ENCODE measurements around the gene STH.

DNA sequence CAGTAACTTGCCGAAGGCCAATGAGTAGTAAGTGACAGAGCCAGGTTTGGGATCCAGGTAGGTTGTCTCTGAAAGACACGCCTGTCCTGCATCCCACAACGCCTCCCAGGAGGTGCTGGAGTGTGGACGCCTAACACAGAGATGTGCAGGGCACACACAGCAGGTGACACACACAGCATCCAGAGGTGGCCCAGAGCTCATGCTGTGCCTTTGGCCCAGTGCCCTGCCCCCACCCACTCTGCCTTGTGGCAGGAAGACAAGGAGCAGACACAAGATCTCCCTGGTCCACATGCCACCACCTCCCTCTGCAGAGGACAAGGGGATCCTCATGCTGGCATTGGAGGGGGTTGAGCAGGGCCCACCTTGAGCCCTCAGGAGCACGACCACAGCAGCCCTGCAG is 14.7 kb upstream of the STH start:
- TF ChIP-seq TOX (CRISPR knock-in tag; IDR thresholded peaks at IDR 0.05; ENCODE audit: borderline replicate concordance): no peak
- TF ChIP-seq BACH2 (CRISPR knock-in tag; IDR thresholded peaks at IDR 0.05; ENCODE audit: borderline replicate concordance): no peak
- no peak for TF ChIP-seq ZC3H10 (CRISPR knock-in tag; IDR thresholded peaks at IDR 0.05)
- no peak for TF ChIP-seq ESRRG (CRISPR knock-in tag; IDR thresholded peaks at IDR 0.05)
- no peak for TF ChIP-seq ZFP30 (CRISPR knock-in tag; IDR thresholded peaks at IDR 0.05)
- no peak for TF ChIP-seq CREB5 (CRISPR knock-in tag; IDR thresholded peaks at IDR 0.05; ENCODE audit: low read depth)
- TF ChIP-seq ARNTL (CRISPR knock-in tag; IDR thresholded peaks at IDR 0.05; ENCODE audit: borderline replicate concordance, low read depth): no peak
- no peak for TF ChIP-seq SNAI2 (CRISPR knock-in tag; IDR thresholded peaks at IDR 0.05)
- no peak for TF ChIP-seq GLIS3 (CRISPR knock-in tag; IDR thresholded peaks at IDR 0.05)
- no peak for TF ChIP-seq POU6F1 (CRISPR knock-in tag; IDR thresholded peaks at IDR 0.05; ENCODE audit: borderline replicate concordance, low read depth)
- TF ChIP-seq CSRNP3 (CRISPR knock-in tag; IDR thresholded peaks at IDR 0.05): no peak
- no peak for TF ChIP-seq ZFP3 (CRISPR knock-in tag; IDR thresholded peaks at IDR 0.05)
